ENCODE results near the gene SMCP.
A peak's percentile ranks its signal among the peaks of the same experiment; 100 is the strongest.

Gene SMCP

DNA sequence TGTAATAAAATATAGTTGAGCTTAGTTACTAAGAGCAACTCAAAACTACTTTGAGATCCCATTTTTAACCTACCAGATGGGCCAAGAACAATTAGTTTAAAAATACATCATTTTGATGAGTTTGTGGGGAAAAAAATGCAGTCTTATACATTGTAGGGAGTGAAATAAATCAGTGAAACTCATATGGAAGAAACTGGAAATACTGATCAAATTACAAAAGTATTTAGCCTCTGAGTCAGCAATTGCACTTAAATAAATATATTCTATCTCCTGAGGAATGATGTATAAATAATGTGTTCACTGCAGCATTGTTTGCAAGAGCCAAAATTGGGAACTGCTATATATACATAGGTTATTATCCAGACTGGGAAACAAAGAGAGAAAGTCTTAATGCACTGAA, 4.6 kb upstream of the SMCP start:
- no peaks in the 10 kb centered on the region for H3K36me3 Mint-ChIP-seq (ENCODE audit: insufficient read depth)
- H3K4me3 Mint-ChIP-seq = no peak overlapping the region
- H3K9me3 Mint-ChIP-seq = no peaks in the 10 kb centered on the region
- H3K27ac Mint-ChIP-seq = no peak overlapping the region
- ATAC-seq (replicated peaks) = no peak
- DNase-seq = no peak
- peaks cover 7 to 41% of the 10 kb centered on the region in 2 donors for H3K27me3 Mint-ChIP-seq
- no peaks in the 10 kb centered on the region for H3K4me1 Mint-ChIP-seq (ENCODE audit: low read depth in 2 of 2)

DNA sequence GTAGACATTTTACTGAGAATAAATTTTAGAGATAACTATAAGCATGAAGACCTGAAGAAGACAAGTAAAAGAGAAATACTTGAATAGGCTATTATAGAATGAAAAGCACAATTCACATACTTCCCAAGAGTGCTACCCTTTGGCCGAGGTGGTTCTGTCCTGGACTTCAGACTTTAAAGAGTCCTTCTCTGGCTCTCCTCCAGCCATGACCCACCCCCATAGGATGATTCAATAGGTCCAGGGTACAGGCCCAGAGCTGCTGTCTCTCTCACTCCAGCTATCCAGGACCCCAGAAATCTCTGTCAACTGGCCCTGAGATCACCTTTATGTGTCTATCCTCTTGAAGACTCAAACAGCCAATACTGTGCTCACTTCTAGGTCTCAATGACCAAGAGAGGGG, 1.3 kb upstream of the SMCP start:
- no peaks in the 10 kb centered on the region for H3K36me3 Mint-ChIP-seq (ENCODE audit: insufficient read depth)
- DNase-seq (no peak), ATAC-seq (replicated peaks) (no peak)
- no peak overlapping the region for H3K27ac Mint-ChIP-seq
- no peaks in the 10 kb centered on the region for H3K9me3 Mint-ChIP-seq
- H3K4me1 Mint-ChIP-seq (ENCODE audit: low read depth in 2 of 2) = no peaks in the 10 kb centered on the region
- no peak overlapping the region for H3K4me3 Mint-ChIP-seq
- H3K27me3 Mint-ChIP-seq = peaks cover 12 to 33% of the 10 kb centered on the region in 2 donors

DNA sequence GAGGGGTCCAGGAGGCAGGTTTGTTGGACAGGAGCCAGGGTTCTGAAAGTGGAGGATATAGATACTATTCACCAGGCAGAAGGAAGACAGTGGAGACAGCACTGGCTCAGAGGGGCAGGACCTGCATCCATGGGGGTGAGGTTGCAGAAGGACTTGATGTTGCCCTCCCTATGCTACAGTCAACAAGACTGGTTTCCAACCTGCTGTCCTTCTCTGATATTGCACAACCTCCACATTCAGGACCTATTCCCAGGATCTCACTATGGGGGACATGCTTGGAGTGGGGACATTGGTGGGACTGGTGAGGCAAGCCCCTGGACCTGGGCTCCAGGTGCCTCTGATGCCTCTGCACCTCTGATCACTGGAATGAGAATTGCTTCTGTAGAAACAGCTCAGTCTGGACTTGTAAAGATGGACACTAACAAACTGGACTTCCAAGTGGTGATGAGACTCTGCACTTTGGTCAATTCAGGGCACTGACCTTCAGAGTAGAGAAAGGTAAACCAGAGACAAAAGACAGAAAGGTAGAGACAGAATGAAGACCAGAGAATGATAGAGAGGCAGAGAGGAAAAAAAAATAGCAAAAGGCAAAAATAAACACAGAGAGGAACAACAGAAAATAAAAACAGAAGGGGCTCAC, 1.6 kb downstream of the SMCP start:
- Mint-ChIP-seq H3K27ac (no peak overlapping the region), H3K9me3 (no peaks in the 10 kb centered on the region), H3K4me1 (ENCODE audit: low read depth in 2 of 2) (no peaks in the 10 kb centered on the region), H3K4me3 (no peak overlapping the region), H3K27me3 (peaks cover 16 to 34% of the 10 kb centered on the region in 2 donors), H3K36me3 (ENCODE audit: insufficient read depth) (no peaks in the 10 kb centered on the region)
- DNase-seq (no peak), ATAC-seq (replicated peaks) (no peak)

DNA sequence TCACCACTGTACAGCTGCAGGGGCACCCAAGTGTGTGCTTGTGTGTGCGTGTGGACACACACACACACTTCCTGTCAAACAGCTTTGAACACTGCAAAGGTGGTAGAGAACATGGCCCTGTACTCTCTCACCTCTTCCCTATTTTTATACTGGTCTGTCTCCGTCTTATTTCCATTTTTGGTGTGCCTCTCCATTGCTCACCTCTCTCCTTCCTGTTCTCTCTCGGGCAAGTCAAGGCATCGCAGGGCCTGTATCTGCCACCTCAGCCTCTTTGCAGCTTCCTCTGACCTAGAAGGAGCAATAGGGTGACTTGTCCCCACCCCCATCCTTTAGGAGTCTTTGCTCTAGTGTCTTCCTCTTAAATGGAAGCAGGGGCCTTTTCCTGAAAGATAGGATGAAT, 2.2 kb downstream of the SMCP start:
- peaks cover 16 to 27% of the 10 kb centered on the region in 2 donors for H3K27me3 Mint-ChIP-seq
- no peak for ATAC-seq (replicated peaks)
- no peak for DNase-seq
- no peaks in the 10 kb centered on the region for H3K36me3 Mint-ChIP-seq (ENCODE audit: insufficient read depth)
- no peaks in the 10 kb centered on the region for H3K9me3 Mint-ChIP-seq
- H3K4me3 Mint-ChIP-seq = no peak overlapping the region
- no peak overlapping the region for H3K27ac Mint-ChIP-seq
- no peaks in the 10 kb centered on the region for H3K4me1 Mint-ChIP-seq (ENCODE audit: low read depth in 2 of 2)

DNA sequence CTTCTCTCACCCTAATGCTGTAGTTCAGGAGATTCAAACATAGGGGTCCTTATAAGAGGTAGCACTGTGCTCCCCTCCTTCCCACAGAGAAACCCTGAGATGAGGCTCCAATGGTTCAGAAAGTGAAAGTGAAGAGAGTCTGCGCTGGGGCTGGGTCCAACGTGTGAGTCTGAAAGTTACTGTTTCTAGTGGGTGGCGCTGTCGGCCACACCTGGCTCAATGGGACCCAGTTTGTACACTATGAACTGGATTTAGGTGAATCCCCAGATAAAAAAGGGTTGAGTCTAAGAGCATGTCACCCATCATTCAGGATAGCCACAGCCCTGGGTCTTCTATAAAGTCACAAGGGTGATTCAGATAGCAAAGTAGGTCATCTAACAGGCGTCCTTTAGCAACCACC, 2.8 kb downstream of the SMCP start:
- H3K9me3 Mint-ChIP-seq = no peaks in the 10 kb centered on the region
- H3K4me3 Mint-ChIP-seq = no peak overlapping the region
- H3K36me3 Mint-ChIP-seq (ENCODE audit: insufficient read depth) = no peaks in the 10 kb centered on the region
- ATAC-seq (replicated peaks) (peak; percentile 40), DNase-seq (no peak)
- peaks cover 16 to 23% of the 10 kb centered on the region in 2 donors for H3K27me3 Mint-ChIP-seq
- no peak overlapping the region for H3K27ac Mint-ChIP-seq
- H3K4me1 Mint-ChIP-seq (ENCODE audit: low read depth in 2 of 2) = no peaks in the 10 kb centered on the region

DNA sequence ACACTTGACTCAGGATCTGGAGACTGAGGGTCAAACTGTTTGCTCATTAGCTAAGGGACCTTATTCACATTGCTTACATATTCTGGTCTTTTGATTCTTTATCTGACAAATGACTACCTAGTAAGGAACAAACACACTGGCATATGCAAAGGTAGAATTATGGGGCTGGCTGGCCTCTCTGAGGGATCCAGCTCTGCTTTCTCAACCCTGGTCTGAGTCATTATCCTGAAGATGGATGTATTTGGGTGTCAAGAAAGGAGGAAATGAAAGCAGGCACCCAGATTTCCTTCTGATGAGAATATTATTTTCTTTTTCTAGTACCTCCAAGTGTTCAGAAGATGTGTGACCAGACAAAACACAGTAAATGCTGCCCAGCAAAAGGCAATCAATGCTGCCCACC, 6.0 kb downstream of the SMCP start:
- Mint-ChIP-seq H3K36me3 (ENCODE audit: insufficient read depth) (no peaks in the 10 kb centered on the region), H3K27me3 (peaks cover 13 to 14% of the 10 kb centered on the region in 2 donors), H3K4me3 (no peak overlapping the region), H3K9me3 (no peaks in the 10 kb centered on the region), H3K27ac (no peak overlapping the region), H3K4me1 (ENCODE audit: low read depth in 2 of 2) (no peaks in the 10 kb centered on the region)
- no peak for ATAC-seq (replicated peaks)
- DNase-seq = no peak

DNA sequence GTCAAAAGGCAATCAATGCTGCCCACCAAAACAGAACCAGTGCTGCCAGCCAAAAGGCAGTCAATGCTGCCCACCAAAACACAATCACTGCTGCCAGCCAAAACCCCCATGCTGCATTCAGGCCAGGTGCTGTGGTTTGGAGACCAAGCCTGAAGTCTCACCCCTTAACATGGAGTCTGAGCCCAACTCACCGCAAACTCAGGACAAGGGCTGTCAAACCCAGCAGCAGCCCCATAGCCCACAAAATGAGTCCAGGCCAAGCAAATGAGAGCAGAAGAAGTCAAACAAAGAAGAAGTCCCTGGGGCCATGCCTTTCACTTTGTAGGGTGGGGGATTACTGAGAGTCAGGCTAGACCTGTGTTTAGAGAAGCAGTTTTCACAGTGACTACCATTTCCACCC, 6.4 kb downstream of the SMCP start:
- DNase-seq (no peak), ATAC-seq (replicated peaks) (no peak)
- Mint-ChIP-seq H3K27ac (no peak overlapping the region), H3K4me1 (ENCODE audit: low read depth in 2 of 2) (no peaks in the 10 kb centered on the region), H3K9me3 (no peaks in the 10 kb centered on the region), H3K4me3 (no peak overlapping the region), H3K27me3 (peaks cover 14 to 15% of the 10 kb centered on the region in 2 donors), H3K36me3 (ENCODE audit: insufficient read depth) (no peaks in the 10 kb centered on the region)

DNA sequence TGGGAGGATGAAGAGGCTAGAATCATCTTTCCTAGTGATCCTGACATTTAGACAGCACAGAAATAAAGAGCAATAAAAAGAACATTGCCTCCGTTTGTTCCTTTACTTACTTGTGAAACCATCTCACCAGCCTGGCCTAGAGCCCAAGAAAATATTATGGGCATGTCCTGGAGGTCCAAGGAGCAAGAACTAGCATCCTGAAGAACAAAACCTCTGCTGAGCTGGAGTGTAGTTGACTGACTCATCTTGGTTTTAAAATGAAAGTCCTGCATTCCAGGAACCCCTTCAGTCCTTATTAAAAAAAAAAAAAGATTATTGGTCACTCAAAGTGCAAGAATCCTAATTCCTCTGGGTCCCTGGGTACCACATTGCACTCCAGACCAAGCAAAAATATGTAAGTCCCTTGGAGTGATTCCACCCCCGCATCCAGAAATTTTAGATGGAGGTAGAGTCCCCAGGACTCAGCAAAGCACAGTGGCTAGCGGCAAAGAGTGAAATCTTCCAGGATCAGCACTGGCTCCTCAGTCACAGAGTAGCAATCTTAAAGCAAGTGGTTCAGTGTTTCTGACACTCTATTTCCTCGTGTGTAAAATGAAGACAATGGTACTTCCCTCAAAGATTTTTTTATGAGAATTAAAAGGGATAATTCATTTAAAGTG, 7.0 kb downstream of the SMCP start:
- DNase-seq (no peak), ATAC-seq (replicated peaks) (no peak)
- peaks cover 15 to 19% of the 10 kb centered on the region in 2 donors for H3K27me3 Mint-ChIP-seq
- no peaks in the 10 kb centered on the region for H3K36me3 Mint-ChIP-seq (ENCODE audit: insufficient read depth)
- no peak overlapping the region for H3K27ac Mint-ChIP-seq
- H3K9me3 Mint-ChIP-seq = no peaks in the 10 kb centered on the region
- H3K4me3 Mint-ChIP-seq = no peak overlapping the region
- no peaks in the 10 kb centered on the region for H3K4me1 Mint-ChIP-seq (ENCODE audit: low read depth in 2 of 2)

DNA sequence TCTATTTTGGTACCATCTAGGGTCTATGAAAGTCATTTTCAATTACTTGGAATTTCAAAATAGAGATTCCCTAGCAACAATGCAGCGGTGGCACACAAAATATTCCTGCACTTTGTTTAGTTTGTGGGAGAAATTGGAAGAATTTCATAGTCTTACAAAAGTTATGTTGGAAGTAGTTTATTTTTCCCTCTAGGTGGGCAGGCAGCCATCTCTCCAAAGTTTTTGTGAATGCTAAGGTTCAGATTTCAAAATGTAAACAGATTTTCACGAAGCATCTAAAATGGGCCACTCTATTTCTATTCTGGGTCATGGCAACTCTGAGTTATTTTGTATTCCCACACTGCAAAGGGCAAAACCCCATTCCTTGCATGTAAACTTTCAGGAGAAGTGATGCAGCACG, 8.0 kb downstream of the SMCP start:
- no peaks in the 10 kb centered on the region for H3K4me1 Mint-ChIP-seq (ENCODE audit: low read depth in 2 of 2)
- no peaks in the 10 kb centered on the region for H3K9me3 Mint-ChIP-seq
- ATAC-seq (replicated peaks) = no peak
- DNase-seq = no peak
- no peaks in the 10 kb centered on the region for H3K36me3 Mint-ChIP-seq (ENCODE audit: insufficient read depth)
- peaks cover 15 to 22% of the 10 kb centered on the region in 2 donors for H3K27me3 Mint-ChIP-seq
- no peak overlapping the region for H3K4me3 Mint-ChIP-seq
- H3K27ac Mint-ChIP-seq = no peak overlapping the region

DNA sequence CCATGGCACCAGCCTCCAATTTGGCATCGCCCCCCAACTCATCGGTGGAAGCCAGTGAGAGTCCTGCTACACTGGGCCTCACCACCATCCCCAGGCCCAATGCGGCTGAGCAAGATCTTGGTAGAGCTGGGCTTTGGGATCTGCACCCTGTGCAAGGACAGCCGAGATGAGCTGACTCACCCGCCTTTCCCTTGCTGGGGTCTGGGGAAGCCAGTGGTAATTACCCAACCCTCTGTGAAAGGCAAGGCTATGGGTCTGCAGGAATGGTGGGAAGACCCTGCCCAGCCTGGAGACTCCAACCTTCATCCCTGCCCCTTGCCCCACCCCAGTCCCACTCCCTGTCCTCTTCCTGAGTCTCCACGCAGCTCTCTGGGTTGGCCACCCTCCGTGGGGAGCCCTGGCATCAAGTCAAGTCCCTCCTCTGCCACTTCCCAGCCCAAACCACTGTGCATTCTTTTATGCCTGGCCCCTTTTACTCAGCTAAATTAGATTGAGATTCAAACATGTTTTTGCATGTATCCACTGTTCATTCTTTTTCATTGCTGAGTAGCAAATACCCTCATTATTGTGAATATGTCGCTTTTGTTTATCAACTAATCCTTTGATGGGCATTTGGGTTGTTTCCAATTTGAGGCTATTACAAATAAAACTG, 8.8 kb downstream of the SMCP start:
- Mint-ChIP-seq H3K4me1 (ENCODE audit: low read depth in 2 of 2) (no peaks in the 10 kb centered on the region), H3K27ac (no peak overlapping the region), H3K27me3 (peaks cover 15 to 22% of the 10 kb centered on the region in 2 donors), H3K4me3 (no peak overlapping the region), H3K36me3 (ENCODE audit: insufficient read depth) (no peaks in the 10 kb centered on the region), H3K9me3 (no peaks in the 10 kb centered on the region)
- DNase-seq = no peak
- no peak for ATAC-seq (replicated peaks)

DNA sequence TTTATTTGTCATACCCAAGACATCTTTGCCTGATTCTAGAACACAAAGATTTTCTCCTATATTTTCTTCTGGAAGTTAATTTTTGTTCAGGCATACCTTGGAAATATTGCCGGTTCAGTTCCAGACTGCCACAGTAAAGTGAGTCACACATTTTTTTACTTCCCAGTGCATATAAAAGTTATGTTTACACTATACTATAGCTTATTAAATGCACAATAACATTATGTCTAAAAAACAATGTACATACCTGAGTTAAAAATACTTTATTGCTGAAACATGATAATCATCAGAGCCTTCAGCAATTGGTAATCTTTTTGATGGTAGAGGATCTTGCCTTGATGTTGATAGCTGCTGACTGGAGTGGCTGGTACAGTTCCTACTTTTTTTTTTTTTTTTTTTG, 10.0 kb downstream of the SMCP start:
- H3K4me1 Mint-ChIP-seq (ENCODE audit: low read depth in 2 of 2) = no peaks in the 10 kb centered on the region
- DNase-seq (no peak), ATAC-seq (replicated peaks) (no peak)
- H3K36me3 Mint-ChIP-seq (ENCODE audit: insufficient read depth) = no peaks in the 10 kb centered on the region
- no peak overlapping the region for H3K4me3 Mint-ChIP-seq
- H3K9me3 Mint-ChIP-seq = no peaks in the 10 kb centered on the region
- no peak overlapping the region for H3K27ac Mint-ChIP-seq
- peaks cover 15 to 22% of the 10 kb centered on the region in 2 donors for H3K27me3 Mint-ChIP-seq

DNA sequence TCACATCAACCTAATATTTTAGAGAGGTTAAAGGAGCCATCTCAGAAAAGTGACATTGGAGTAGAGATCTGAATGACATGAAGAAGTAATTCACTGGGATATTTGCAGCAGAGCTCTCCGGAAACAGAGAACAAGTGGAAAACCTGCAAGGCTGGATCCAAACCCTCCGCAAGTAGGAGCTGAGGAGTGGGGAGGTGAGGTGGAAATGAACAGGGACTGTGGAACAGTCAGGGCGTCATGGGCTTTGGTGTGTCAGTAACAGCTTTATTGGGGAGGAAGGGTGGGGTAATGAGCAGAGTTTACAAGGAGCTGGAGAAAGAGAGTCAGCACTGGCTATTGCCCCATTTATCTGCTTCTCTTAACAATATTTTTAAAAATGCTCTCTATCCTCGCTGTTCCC, 20.9 kb downstream of the SMCP start:
- ATAC-seq (replicated peaks) = no peak
- no peak overlapping the region for H3K27ac Mint-ChIP-seq

DNA sequence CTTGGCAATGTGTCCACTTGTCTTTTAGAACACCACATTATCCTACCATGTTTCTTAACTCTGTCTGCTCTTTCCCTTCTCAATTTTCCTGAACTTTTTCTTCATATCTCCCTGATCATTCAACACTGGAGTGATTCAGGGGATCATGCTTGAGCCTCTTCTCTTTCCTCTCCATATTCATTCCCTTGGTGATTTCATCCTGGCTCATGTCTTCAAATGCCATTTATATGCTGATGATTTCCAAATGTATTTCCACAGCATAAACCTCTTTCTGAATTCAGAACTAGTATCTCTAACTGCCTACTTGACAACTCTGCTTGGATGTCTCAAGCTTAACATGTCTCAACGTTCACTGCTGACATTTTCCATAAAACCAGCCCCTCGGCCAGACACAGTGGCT, 21.8 kb downstream of the SMCP start:
- Mint-ChIP-seq H3K36me3 (ENCODE audit: insufficient read depth) (peaks cover 3% of the 10 kb centered on the region), H3K27me3 (peaks cover 40 to 63% of the 10 kb centered on the region in 2 donors), H3K4me3 (no peak overlapping the region), H3K4me1 (ENCODE audit: low read depth in 2 of 2) (no peaks in the 10 kb centered on the region), H3K9me3 (no peaks in the 10 kb centered on the region), H3K27ac (no peak overlapping the region)
- ATAC-seq (replicated peaks) = no peak
- DNase-seq = no peak

More for the DNA sequence above, 20.9 kb downstream of the SMCP start:
- H3K4me3 Mint-ChIP-seq = no peak overlapping the region
- no peaks in the 10 kb centered on the region for H3K9me3 Mint-ChIP-seq
- peaks cover 47 to 62% of the 10 kb centered on the region in 2 donors for H3K27me3 Mint-ChIP-seq
- no peaks in the 10 kb centered on the region for H3K4me1 Mint-ChIP-seq (ENCODE audit: low read depth in 2 of 2)
- peaks cover 3% of the 10 kb centered on the region for H3K36me3 Mint-ChIP-seq (ENCODE audit: insufficient read depth)
- no peak for DNase-seq

DNA sequence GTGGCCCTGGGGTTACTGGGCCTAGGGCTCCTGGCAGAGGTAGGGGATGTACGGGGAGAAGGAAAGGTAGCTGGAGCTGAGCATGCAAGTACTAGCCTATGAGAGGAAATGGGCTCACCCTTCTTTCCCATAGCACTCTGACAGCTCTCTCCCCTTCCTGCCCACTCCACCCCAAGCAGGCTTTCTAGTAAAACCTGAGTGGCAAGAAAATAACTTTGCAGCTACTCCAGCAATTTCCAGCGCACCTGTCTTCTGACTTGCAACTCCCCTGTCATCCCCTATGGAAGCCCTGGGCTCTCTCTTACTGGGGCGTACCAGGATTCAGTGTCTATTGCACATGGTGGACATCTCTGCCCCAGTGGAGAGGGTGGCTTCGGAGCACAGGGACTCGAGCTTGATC, 23.5 kb downstream of the SMCP start:
- H3K4me1 Mint-ChIP-seq (ENCODE audit: low read depth in 2 of 2) = no peaks in the 10 kb centered on the region
- peaks cover 40 to 66% of the 10 kb centered on the region in 2 donors for H3K27me3 Mint-ChIP-seq

More for the DNA sequence above, 23.5 kb downstream of the SMCP start:
- Mint-ChIP-seq H3K36me3 (ENCODE audit: insufficient read depth) (peaks cover 3% of the 10 kb centered on the region), H3K4me3 (no peak overlapping the region), H3K27ac (no peak overlapping the region), H3K9me3 (no peaks in the 10 kb centered on the region)
- no peak for DNase-seq
- ATAC-seq (replicated peaks) = no peak
